HG02642 (cell line): Measurements from ENCODE around the gene USP9X.
A peak's percentile ranks its signal among the peaks of the same experiment; 100 is the strongest.
"Not testable (repeated sequence)": the region's sequence is repeated elsewhere in the genome, so short reads cannot be mapped to it uniquely, and the experiment has no call there.

Experiments
- ATAC-seq: cut with Tn5 transposase; IDR thresholded peaks from one replicate; pipeline ENCODE4 v1.9.1; 2021; ENCODE audit warnings: mild to moderate bottlenecking; ENCODE audit not compliant: unreplicated experiment, poor library complexity

USP9X gene

GRCh38 chrX:41085878-41086626, 807 bp downstream of the USP9X start:
- ATAC-seq, result peak; percentile 17

- no peak for ATAC-seq
Measured at GRCh38 chrX:41086627-41086932, 1.3 kb downstream of the USP9X start.

- no peak for ATAC-seq
Measured at GRCh38 chrX:41087201-41087600, 2.0 kb downstream of the USP9X start.

- no peak for ATAC-seq
Measured at GRCh38 chrX:41090568-41091238, 5.5 kb downstream of the USP9X start.

GRCh38 chrX:41092776-41093175, 7.5 kb downstream of the USP9X start:
- ATAC-seq, result no peak

GRCh38 chrX:41095174-41095573, 9.9 kb downstream of the USP9X start:
- no peak for ATAC-seq

- no peak for ATAC-seq
Measured at GRCh38 chrX:41095908-41096307, 10.7 kb downstream of the USP9X start.

- ATAC-seq, result no peak
Measured at GRCh38 chrX:41096339-41096955, 11.2 kb downstream of the USP9X start.

DNA sequence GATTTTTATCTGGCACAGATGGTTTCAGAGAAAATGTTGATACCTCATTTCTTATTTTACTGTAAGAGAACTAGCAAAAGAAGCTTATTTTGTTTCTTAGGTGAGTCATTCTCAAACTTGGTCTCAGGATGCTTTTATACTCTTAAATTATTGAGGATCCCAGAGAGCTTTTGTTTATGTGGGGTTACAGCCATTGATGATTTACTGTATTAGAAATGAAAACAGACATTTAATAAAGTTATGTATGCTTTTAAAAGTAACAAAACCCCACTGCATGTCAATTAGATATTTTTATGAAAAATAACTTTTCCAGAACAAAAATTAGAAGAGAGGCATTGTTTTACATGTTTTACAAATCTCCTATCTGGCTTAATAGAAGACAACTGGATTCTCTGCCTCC, 12.1 kb downstream of the USP9X start:
- ATAC-seq, result no peak

GRCh38 chrX:41100200-41100599, 15.0 kb downstream of the USP9X start:
- ATAC-seq, result no peak

DNA sequence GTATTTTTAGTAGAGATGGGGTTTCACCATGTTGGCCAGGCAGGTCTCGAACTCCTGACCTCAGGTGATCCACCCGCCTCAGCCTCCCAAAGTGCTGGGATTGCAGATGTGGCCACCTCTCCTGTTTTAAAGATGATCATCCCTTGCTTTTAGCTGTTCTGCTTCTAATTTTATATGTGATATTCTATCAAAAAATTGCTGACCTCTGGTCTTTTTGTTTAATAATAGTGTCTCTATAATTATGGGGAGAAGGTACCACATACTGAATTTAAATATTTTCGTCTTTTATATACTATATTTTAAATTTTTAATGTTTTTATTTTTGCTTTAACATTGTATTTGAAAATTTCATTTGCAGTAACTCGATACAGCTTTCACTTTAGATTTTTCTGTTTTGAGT, 15.6 kb downstream of the USP9X start:
- ATAC-seq, result no peak

DNA sequence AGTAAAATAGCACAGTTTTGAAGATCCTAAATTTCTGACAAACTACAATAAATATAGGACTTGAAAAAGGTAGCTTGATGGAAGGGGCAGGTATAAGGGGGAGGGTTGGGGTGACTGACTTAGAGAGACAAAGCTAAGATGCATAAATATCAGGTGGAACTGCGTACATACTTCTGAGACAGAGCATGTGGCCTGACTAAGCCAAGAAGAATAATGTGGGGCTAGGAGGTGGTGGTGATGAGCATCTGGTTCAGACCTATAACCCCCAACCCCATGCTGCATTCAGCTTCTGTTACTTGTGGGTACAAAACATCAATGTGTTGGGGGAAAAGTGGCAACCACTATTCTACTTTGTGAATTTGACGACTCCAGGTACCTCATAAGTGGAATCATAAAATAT, 19.8 kb downstream of the USP9X start:
- ATAC-seq, result no peak

DNA sequence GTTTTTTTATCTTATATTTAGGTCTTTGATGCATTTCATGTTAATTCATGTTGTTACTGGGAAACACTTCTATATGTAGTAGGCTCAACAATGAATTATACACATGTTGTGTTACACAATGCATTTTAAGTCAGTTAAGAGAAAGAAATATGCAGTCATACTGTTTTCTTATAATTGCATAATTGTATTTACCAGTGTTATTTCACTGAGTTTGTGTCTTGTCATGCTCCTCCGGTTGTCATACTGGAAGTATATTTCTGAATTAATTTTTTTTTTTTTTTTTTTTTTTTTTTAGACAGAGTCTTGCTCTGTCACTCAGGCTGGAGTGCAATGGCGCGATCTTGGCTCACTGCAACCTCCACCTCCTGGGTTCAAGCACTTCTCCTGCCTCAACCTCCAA, 21.0 kb downstream of the USP9X start:
- ATAC-seq, result not testable (repeated sequence)

DNA sequence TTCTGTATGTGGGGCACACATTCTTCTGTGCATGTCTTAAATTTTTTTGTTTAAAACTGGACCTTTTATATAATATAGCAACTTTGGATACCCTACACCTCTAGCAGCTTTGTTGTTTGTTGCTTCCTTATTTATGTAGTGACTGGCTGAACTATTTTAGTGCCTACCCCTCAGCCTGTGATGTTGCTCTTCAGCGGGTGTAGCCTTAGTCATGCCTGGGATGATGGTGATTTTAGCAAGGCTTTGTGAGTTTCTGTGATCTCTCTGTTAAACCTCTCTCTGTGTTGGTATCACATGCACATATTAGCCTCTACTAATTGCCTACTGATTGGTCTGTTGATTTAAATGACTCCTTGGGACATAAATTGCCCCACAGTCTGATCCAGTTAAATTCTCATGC, 22.8 kb downstream of the USP9X start:
- ATAC-seq, result no peak

GRCh38 chrX:41108463-41109205, 23.4 kb downstream of the USP9X start:
- ATAC-seq, result no peak

DNA sequence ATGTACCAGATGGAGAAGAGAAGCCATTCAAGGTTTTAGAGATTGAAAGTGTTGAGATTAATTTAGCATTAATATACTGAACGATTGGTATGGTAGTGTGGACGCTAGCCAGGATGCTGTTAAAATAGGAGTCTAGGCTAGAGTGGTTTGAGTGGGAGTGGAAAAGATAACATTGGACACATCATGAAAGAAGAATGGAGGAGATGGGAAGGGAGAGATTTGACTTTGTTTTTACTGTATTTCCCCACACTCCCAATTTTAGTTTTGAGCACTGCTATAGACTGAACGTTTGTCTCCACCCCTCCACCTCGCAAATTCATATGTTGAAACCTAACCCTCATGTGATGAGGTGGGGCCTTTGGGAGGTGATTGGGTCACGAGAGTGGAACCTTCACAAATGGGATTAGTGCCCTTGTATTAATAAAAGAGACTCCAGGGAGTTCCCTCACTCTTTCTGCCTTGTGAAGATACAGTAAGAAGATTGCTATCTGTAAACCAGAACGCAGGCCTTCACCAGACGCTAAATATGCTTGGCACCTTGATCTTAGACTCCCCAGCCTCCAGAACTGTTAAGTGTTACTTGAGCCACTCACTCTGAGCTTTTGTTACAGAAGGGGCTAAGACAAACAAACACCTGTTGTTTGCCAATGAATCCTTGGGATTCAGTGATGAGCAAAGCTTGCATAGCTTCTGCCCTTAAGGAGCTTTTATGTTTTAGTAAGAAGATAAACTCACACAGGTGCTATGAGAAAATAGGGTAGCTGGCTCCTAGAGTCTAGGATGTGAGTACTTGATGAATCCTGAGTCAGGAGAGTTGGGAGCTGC, 25.8 kb downstream of the USP9X start:
- no peak for ATAC-seq

DNA sequence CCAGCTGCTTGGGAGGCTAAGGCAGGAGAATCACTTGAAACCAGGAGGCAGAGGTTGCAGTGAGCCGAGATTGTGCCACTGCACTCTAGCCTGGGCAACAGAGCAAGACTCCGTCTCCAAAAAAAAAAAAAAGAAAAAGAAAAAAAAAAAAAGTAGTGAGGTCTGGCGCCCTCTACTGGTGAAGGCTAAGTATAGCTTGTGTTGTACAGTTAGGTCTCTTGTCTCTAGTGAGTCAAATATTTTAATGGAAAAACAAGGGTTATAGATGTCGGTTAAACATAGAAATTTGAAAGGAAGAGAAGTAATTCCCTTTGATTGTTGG, 29.8 kb downstream of the USP9X start:
- ATAC-seq, result not testable (repeated sequence)

DNA sequence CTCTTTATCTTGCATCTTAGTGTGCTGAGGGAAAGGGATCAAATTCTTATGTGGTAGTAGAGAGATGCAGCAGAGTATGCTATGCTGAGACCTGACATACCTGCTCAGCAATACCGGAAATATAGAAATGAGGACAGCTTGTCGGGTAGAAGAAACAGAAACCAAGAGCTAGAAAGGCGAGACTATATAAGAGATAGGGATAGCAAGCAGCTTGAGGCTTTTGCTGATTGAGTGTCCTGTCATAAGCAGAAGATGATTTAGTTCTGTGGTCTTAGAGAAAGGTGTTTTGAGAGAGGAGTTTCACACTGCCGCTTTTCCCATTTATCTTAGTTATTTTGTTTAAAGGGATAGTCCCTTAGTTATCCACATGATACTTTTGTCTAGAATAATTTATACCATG, 31.7 kb downstream of the USP9X start:
- ATAC-seq, result peak; percentile 80

GRCh38 chrX:41118156-41118555, 32.9 kb downstream of the USP9X start:
- no peak for ATAC-seq

- no peak for ATAC-seq
Measured at GRCh38 chrX:41119803-41120202, 34.6 kb downstream of the USP9X start.
